Muscle layer of duodenum (tissue), 2 donors: ENCODE measurements around the gene SERPIND1.
"Not testable (repeated sequence)": the region's sequence is repeated elsewhere in the genome, so short reads cannot be mapped to it uniquely, and the experiment has no call there.

Experiments used
- H3K27ac ChIP-seq: one replicate; pipeline ENCODE4 v1.7.0; 2013; ENCODE audit warnings: mild to moderate bottlenecking, low read length
- H3K27me3 ChIP-seq: one replicate; pipeline ENCODE4 v1.7.0; 2013; ENCODE audit warnings: low read depth, mild to moderate bottlenecking, control low read depth, low read length
- H3K36me3 ChIP-seq, 2 donors: one replicate each; pipeline ENCODE4 v1.7.0; 2013; ENCODE audit warnings: low read length in 2 of 2, control low read depth in 1 of 2, mild to moderate bottlenecking in 1 of 2; ENCODE audit not compliant: insufficient read depth in 2 of 2, control insufficient read depth in 1 of 2
- H3K4me1 ChIP-seq, 2 donors: one replicate each; pipeline ENCODE4 v1.7.0; 2013; ENCODE audit warnings: low read length in 2 of 2, mild to moderate bottlenecking in 2 of 2, control low read depth in 1 of 2, moderate library complexity in 1 of 2; ENCODE audit not compliant: insufficient read depth in 2 of 2, control insufficient read depth in 1 of 2
- H3K4me3 ChIP-seq, 2 donors: one replicate each; pipeline ENCODE4 v1.7.0; 2013; ENCODE audit warnings: low read length in 2 of 2, low read depth in 1 of 2, mild to moderate bottlenecking in 1 of 2
- H3K9me3 ChIP-seq, 2 donors: one replicate each; pipeline ENCODE4 v1.7.0; 2013; ENCODE audit warnings: low read length in 2 of 2, control low read depth in 1 of 2, mild to moderate bottlenecking in 1 of 2; ENCODE audit not compliant: control insufficient read depth in 1 of 2
- donor health status: healthy.

SERPIND1 gene

GRCh38 chr22:20763630-20764470, 10.1 kb upstream of the SERPIND1 start:
- Histone ChIP-seq H3K9me3 (no peaks in the 10 kb centered on the region), H3K36me3 (peaks cover 42 to 61% of the 10 kb centered on the region in 2 donors), H3K4me3 (no peak overlapping the region), H3K27ac (no peak overlapping the region), H3K27me3 (no peaks in the 10 kb centered on the region), H3K4me1 (no peaks in the 10 kb centered on the region)

GRCh38 chr22:20764471-20764720, 9.5 kb upstream of the SERPIND1 start:
- Histone ChIP-seq H3K4me3 (no peak overlapping the region), H3K4me1 (no peaks in the 10 kb centered on the region), H3K36me3 (peaks cover 42 to 60% of the 10 kb centered on the region in 2 donors), H3K9me3 (no peaks in the 10 kb centered on the region), H3K27ac (no peak overlapping the region), H3K27me3 (no peaks in the 10 kb centered on the region)

GRCh38 chr22:20764729-20765128, 9.2 kb upstream of the SERPIND1 start:
- Histone ChIP-seq H3K4me3 (no peak overlapping the region), H3K27me3 (no peaks in the 10 kb centered on the region), H3K9me3 (no peaks in the 10 kb centered on the region), H3K4me1 (no peaks in the 10 kb centered on the region), H3K36me3 (peaks cover 42 to 60% of the 10 kb centered on the region in 2 donors), H3K27ac (no peak overlapping the region)

GRCh38 chr22:20765938-20766337, 8.0 kb upstream of the SERPIND1 start:
- peaks cover 36 to 53% of the 10 kb centered on the region in 2 donors for H3K36me3 ChIP-seq
- H3K4me3 ChIP-seq: no peak overlapping the region
- H3K9me3 ChIP-seq: no peaks in the 10 kb centered on the region
- H3K27me3 ChIP-seq: no peaks in the 10 kb centered on the region
- H3K4me1 ChIP-seq: no peaks in the 10 kb centered on the region
- H3K27ac ChIP-seq: no peak overlapping the region

- H3K4me3 ChIP-seq: no peak overlapping the region
- peaks cover 32 to 48% of the 10 kb centered on the region in 2 donors for H3K36me3 ChIP-seq
- H3K9me3 ChIP-seq: no peaks in the 10 kb centered on the region
- H3K4me1 ChIP-seq: no peaks in the 10 kb centered on the region
- no peaks in the 10 kb centered on the region for H3K27me3 ChIP-seq
- no peak overlapping the region for H3K27ac ChIP-seq
These were observed 7.4 kb upstream of the SERPIND1 start for GRCh38 chr22:20766530-20766929.

GRCh38 chr22:20769496-20769826, 4.5 kb upstream of the SERPIND1 start:
- H3K4me3 ChIP-seq, H3K27me3 ChIP-seq, H3K4me1 ChIP-seq, H3K27ac ChIP-seq, H3K9me3 ChIP-seq: not testable (repeated sequence)
- H3K36me3 ChIP-seq: peaks cover 20 to 27% of the 10 kb centered on the region in 2 donors

GRCh38 chr22:20771918-20772625, 1.8 kb upstream of the SERPIND1 start:
- Histone ChIP-seq H3K4me1 (no peaks in the 10 kb centered on the region), H3K27me3 (no peaks in the 10 kb centered on the region), H3K27ac (no peak overlapping the region), H3K9me3 (no peaks in the 10 kb centered on the region), H3K36me3 (peaks cover 11 to 17% of the 10 kb centered on the region in 2 donors), H3K4me3 (no peak overlapping the region)

GRCh38 chr22:20774882-20775281, 969 bp downstream of the SERPIND1 start:
- Histone ChIP-seq H3K27me3 (no peaks in the 10 kb centered on the region), H3K27ac (no peak overlapping the region), H3K36me3 (peaks cover 17 to 29% of the 10 kb centered on the region in 2 donors), H3K9me3 (no peaks in the 10 kb centered on the region), H3K4me3 (no peak overlapping the region), H3K4me1 (no peaks in the 10 kb centered on the region)

- H3K36me3 ChIP-seq: peaks cover 17 to 29% of the 10 kb centered on the region in 2 donors
These were observed 1.5 kb downstream of the SERPIND1 start for GRCh38 chr22:20775342-20775895.

GRCh38 chr22:20776624-20777405, 2.9 kb downstream of the SERPIND1 start:
- no peaks in the 10 kb centered on the region for H3K27me3 ChIP-seq
- peaks cover 21 to 30% of the 10 kb centered on the region in 2 donors for H3K36me3 ChIP-seq
- no peak overlapping the region for H3K27ac ChIP-seq
- no peaks in the 10 kb centered on the region for H3K9me3 ChIP-seq
- H3K4me3 ChIP-seq: no peak overlapping the region
- H3K4me1 ChIP-seq: no peaks in the 10 kb centered on the region

More at GRCh38 chr22:20775342-20775895, 1.5 kb downstream of the SERPIND1 start:
- Histone ChIP-seq H3K27me3 (no peaks in the 10 kb centered on the region), H3K4me1 (no peaks in the 10 kb centered on the region), H3K27ac (no peak overlapping the region), H3K9me3 (no peaks in the 10 kb centered on the region), H3K4me3 (no peak overlapping the region)
